CD8-positive, alpha-beta memory T cell (primary cell): ENCODE results near the gene PPP1CB. TPM values are rescaled to one million over a fixed set of nuclear protein-coding genes. Genes with fewer than 3 reads are reported as not detected.

Experiments used
- CTCF ChIA-PET: fragments of 350-600 bp; sonication (Branson Sonifier 250); formaldehyde crosslinking; loops from one replicate; lab custom pipeline; 2021; ENCODE audit warnings: antibody characterized with exemption; lab: Charles Lee
- POLR2A ChIA-PET: fragments of 350-600 bp; sonication (Branson Sonifier 250); formaldehyde crosslinking; loops from one replicate; lab custom pipeline; 2021; ENCODE audit warnings: antibody characterized with exemption; lab: Charles Lee
- DNase-seq, 5 donors: peaks; one replicate each; pipeline versions ENCODE4 v3.0.0 to v3.0.0-alpha.2; 2020 to 2022; ENCODE audit warnings: mixed read lengths in 1 of 5
- H3K27ac ChIP-seq: one replicate; pipeline ENCODE4 v1.7.0; 2013; ENCODE audit warnings: low read depth, mild to moderate bottlenecking, low read length, moderate library complexity
- H3K27me3 ChIP-seq: 2 replicates; pipeline ENCODE4 v1.7.0; 2013; ENCODE audit warnings: low read length, mild to moderate bottlenecking; ENCODE audit not compliant: insufficient read depth, poor library complexity, severe bottlenecking
- H3K36me3 ChIP-seq: 2 replicates; pipeline ENCODE4 v1.7.0; 2013; ENCODE audit warnings: mild to moderate bottlenecking, low read length, moderate library complexity; ENCODE audit not compliant: insufficient read depth
- H3K4me1 ChIP-seq: 2 replicates; pipeline ENCODE4 v1.7.0; 2013; ENCODE audit warnings: mild to moderate bottlenecking, low read length, moderate library complexity; ENCODE audit not compliant: insufficient read depth
- H3K4me3 ChIP-seq: 2 replicates; pipeline ENCODE4 v1.7.0; 2013; ENCODE audit warnings: mild to moderate bottlenecking, low read length
- H3K9me3 ChIP-seq: 2 replicates; pipeline ENCODE4 v1.7.0; 2013; ENCODE audit warnings: mild to moderate bottlenecking, low read length
- H3K27ac Mint-ChIP-seq, 8 donors: one replicate each; pipeline ENCODE4 v1.8.0; 2020 to 2021; ENCODE audit warnings: mixed read lengths in 8 of 8, mild to moderate bottlenecking in 6 of 8, inconsistent platforms in 3 of 8, moderate library complexity in 3 of 8
- H3K27me3 Mint-ChIP-seq, 2 donors: one replicate each; pipeline ENCODE4 v1.8.0; 2020 to 2021; ENCODE audit warnings: mixed read lengths in 2 of 2, mild to moderate bottlenecking in 1 of 2, moderate library complexity in 1 of 2
- H3K36me3 Mint-ChIP-seq, 3 donors: one replicate each; pipeline ENCODE4 v1.8.0; 2020 to 2021; ENCODE audit warnings: mixed read lengths in 3 of 3, inconsistent platforms in 1 of 3, mild to moderate bottlenecking in 1 of 3
- H3K4me1 Mint-ChIP-seq, 3 donors: one replicate each; pipeline ENCODE4 v1.8.0; 2020 to 2021; ENCODE audit warnings: mixed read lengths in 3 of 3, inconsistent platforms in 1 of 3, mild to moderate bottlenecking in 1 of 3
- H3K4me3 Mint-ChIP-seq, 7 donors: one replicate each; pipeline ENCODE4 v1.8.0; 2020 to 2021; ENCODE audit warnings: mixed read lengths in 7 of 7, mild to moderate bottlenecking in 6 of 7, moderate library complexity in 4 of 7, inconsistent platforms in 2 of 7
- H3K9me3 Mint-ChIP-seq, 5 donors: one replicate each; pipeline ENCODE4 v1.8.0; 2020 to 2022; ENCODE audit warnings: mixed read lengths in 5 of 5, mild to moderate bottlenecking in 3 of 5, moderate library complexity in 2 of 5, inconsistent platforms in 1 of 5
- polyA plus RNA-seq: library from polyadenylated mRNA; unstranded; fragments of 300-500 nt; fragmentation: Illumina TruSeq; gene quantifications from one replicate; pipeline ENCODE4 v1.2.3, GENCODE V29; 2021
- total RNA-seq, 2 experiments: library from RNA; stranded (reverse); gene quantifications; one replicate each; pipeline ENCODE4 v1.2.3, GENCODE V29; 2021

The PPP1CB gene
- total and polyA plus RNA-seq, 3 experiments from 2014 or later = 95.4 to 214 (median 208) TPM

DNA sequence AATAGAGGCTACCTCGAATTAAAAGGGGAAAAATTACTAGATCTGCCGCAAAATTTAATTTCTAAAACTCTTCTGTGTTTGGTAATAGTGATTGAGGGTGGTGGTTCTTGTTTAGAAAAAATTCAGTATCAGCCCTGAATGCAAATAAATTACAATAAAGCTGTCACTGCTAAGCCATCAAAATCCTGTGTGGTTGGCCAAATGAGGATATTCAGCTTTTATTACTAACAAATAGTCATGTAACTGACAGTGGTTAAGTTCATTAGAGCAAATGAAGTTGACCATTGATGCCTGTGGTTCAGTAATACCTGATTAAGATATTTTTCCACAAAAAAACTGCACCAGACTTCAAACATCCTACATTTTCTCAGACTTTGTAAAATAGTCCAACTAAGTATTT, 14.4 kb downstream of the PPP1CB start:
- no peak for DNase-seq
- H3K4me1 Mint-ChIP-seq = peaks cover 83 to 99% (median 97%) of the 10 kb centered on the region in 3 donors
- H3K36me3 ChIP-seq = no peaks in the 10 kb centered on the region
- no peak overlapping the region for H3K27ac Mint-ChIP-seq
- peaks cover 0 to 40% (median 3%) of the 10 kb centered on the region in 3 donors for H3K36me3 Mint-ChIP-seq
- ChIA-PET POLR2A (no interaction called here), CTCF (no interaction called here)
- no peaks in the 10 kb centered on the region for H3K27me3 Mint-ChIP-seq
- no peaks in the 10 kb centered on the region for H3K9me3 Mint-ChIP-seq
- no peak overlapping the region for H3K27ac ChIP-seq
- H3K4me3 ChIP-seq = no peak overlapping the region
- no peak overlapping the region for H3K4me3 Mint-ChIP-seq
- H3K27me3 ChIP-seq = no peaks in the 10 kb centered on the region
- H3K9me3 ChIP-seq = no peaks in the 10 kb centered on the region
- peaks cover 71% of the 10 kb centered on the region for H3K4me1 ChIP-seq

DNA sequence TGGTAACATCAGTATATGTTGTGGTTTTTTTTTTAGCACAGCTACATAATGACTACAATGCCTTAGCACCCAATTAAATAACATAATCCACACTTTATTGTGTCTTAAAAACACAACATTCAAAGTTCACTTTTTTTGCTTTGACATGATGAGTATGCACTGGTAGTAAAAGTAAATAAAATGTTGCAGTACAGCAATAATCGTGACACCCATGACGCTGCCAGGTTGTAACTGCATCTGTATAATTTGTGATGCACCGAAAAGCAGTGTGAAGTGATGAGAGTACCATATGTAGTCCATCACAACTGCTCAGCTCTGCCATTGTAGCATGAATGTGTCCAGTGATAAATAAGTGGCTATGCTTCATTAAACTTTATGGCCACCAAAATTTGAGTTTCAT, 15.7 kb downstream of the PPP1CB start:
- Mint-ChIP-seq H3K27me3 (no peaks in the 10 kb centered on the region), H3K27ac (peak overlapping the region in 1 of 8 donors; percentile 82), H3K4me1 (peaks cover 83 to 99% (median 97%) of the 10 kb centered on the region in 3 donors), H3K36me3 (peaks cover 0 to 30% (median 0%) of the 10 kb centered on the region in 3 donors), H3K9me3 (no peaks in the 10 kb centered on the region), H3K4me3 (no peak overlapping the region)
- no peaks in the 10 kb centered on the region for H3K9me3 ChIP-seq
- DNase-seq = no peak
- CTCF ChIA-PET = interaction anchor here (1.2 kb wide), 1 partner anchor 173 kb away, joined by 5 read pairs; no protein-coding TSS in a partner anchor
- POLR2A ChIA-PET = no interaction called here
- no peak overlapping the region for H3K4me3 ChIP-seq
- no peak overlapping the region for H3K27ac ChIP-seq
- H3K27me3 ChIP-seq = no peaks in the 10 kb centered on the region
- peaks cover 67% of the 10 kb centered on the region for H3K4me1 ChIP-seq
- H3K36me3 ChIP-seq = no peaks in the 10 kb centered on the region

DNA sequence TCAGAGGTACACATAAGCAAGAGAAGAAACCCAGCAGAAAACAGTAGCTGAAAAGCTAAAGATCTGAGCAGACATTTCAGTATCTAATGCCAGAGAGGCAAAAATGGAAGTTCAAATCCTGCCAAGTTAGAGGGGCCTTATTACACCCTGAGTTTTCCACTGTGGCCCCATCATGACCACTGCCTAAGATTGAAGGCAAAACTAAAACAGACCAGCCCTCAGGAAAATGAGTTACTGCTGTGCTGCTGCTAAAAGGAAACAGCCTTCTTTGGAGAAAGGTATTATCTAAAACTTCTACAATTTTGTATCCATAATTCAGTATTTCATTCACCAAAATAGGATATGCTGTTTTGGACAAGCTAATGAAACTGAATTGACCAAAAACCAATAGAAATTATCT, 16.8 kb downstream of the PPP1CB start:
- Histone ChIP-seq H3K4me1 (peaks cover 65% of the 10 kb centered on the region), H3K27me3 (no peaks in the 10 kb centered on the region), H3K9me3 (no peaks in the 10 kb centered on the region), H3K36me3 (no peaks in the 10 kb centered on the region), H3K27ac (no peak overlapping the region), H3K4me3 (no peak overlapping the region)
- Mint-ChIP-seq H3K4me1 (peaks cover 78 to 99% (median 97%) of the 10 kb centered on the region in 3 donors), H3K4me3 (peak overlapping the region in 2 of 7 donors; percentile 7 to 24), H3K36me3 (peaks cover 0 to 21% (median 0%) of the 10 kb centered on the region in 3 donors), H3K27ac (peak overlapping the region in 7 of 8 donors; percentile 2 to 82 (median 41)), H3K27me3 (no peaks in the 10 kb centered on the region), H3K9me3 (no peaks in the 10 kb centered on the region)
- CTCF ChIA-PET = interaction anchor here (2.0 to 2.1 kb wide), 2 partner anchors 174 to 202 kb away, joined by 5 to 6 read pairs; no protein-coding TSS in a partner anchor
- POLR2A ChIA-PET = no interaction called here
- DNase-seq = no peak

DNA sequence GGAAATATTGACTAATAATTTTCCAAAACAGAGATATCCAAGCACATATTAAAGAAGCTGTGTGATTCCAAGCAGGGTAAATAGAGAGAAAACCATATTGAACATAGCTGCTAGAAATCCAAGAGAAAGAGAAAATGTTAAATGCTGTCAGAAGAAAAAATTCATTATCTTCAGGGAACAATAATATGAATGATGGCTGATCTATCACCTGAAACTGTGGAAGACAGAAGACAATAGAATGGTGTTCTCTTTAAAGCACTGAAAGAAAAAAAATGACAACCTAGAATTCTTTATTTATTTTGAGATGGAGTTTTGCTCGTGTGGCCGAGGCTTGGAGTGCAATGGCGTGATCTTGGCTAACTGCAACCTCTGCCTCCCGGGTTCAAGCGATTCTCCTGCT, 17.3 kb downstream of the PPP1CB start:
- H3K4me1 ChIP-seq = peaks cover 64% of the 10 kb centered on the region

DNA sequence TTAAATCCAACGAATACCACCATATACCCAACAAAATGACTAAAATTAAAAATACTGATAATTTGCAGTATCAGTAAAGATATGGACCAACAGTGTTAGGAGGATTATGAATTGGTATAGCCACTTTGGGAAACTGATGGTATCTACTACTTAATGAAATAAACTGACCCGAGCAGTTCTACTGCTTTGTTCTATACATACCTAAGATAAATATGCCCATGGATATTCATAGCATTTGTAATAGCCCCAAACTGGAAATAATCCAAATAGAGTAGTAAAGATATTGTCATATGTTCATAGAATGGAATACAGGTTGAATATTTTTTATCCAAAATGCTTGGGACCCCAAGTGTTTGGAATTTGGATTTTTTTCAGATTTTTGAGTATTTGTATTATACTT, 20.7 kb downstream of the PPP1CB start:
- H3K27me3 ChIP-seq = no peaks in the 10 kb centered on the region
- ChIA-PET POLR2A (no interaction called here), CTCF (no interaction called here)
- no peaks in the 10 kb centered on the region for H3K27me3 Mint-ChIP-seq
- peaks cover 0 to 28% (median 0%) of the 10 kb centered on the region in 3 donors for H3K36me3 Mint-ChIP-seq
- peaks cover 50% of the 10 kb centered on the region for H3K4me1 ChIP-seq
- H3K36me3 ChIP-seq = peaks cover 2% of the 10 kb centered on the region
- H3K27ac ChIP-seq = no peak overlapping the region
- H3K27ac Mint-ChIP-seq = peak overlapping the region in 3 of 8 donors; percentile 0 to 41 (median 3)
- H3K9me3 Mint-ChIP-seq = no peaks in the 10 kb centered on the region
- H3K4me3 Mint-ChIP-seq = peak overlapping the region in 1 of 7 donors; percentile 28
- no peaks in the 10 kb centered on the region for H3K9me3 ChIP-seq
- DNase-seq = no peak
- H3K4me3 ChIP-seq = no peak overlapping the region
- peaks cover 74 to 92% (median 90%) of the 10 kb centered on the region in 3 donors for H3K4me1 Mint-ChIP-seq

More for the DNA sequence above, 17.3 kb downstream of the PPP1CB start:
- H3K9me3 Mint-ChIP-seq = no peaks in the 10 kb centered on the region
- ChIA-PET POLR2A (no interaction called here), CTCF (interaction anchor here (2.0 to 2.1 kb wide), 2 partner anchors 175 to 202 kb away, joined by 5 to 6 read pairs; no protein-coding TSS in a partner anchor)
- peak overlapping the region in 4 of 8 donors; percentile 15 to 82 (median 55) for H3K27ac Mint-ChIP-seq
- Histone ChIP-seq H3K9me3 (no peaks in the 10 kb centered on the region), H3K4me3 (no peak overlapping the region), H3K27ac (no peak overlapping the region), H3K27me3 (no peaks in the 10 kb centered on the region), H3K36me3 (no peaks in the 10 kb centered on the region)
- DNase-seq = no peak
- no peaks in the 10 kb centered on the region for H3K27me3 Mint-ChIP-seq
- peaks cover 81 to 99% (median 97%) of the 10 kb centered on the region in 3 donors for H3K4me1 Mint-ChIP-seq
- peaks cover 0 to 22% (median 0%) of the 10 kb centered on the region in 3 donors for H3K36me3 Mint-ChIP-seq
- H3K4me3 Mint-ChIP-seq = peak overlapping the region in 2 of 7 donors; percentile 7 to 19

DNA sequence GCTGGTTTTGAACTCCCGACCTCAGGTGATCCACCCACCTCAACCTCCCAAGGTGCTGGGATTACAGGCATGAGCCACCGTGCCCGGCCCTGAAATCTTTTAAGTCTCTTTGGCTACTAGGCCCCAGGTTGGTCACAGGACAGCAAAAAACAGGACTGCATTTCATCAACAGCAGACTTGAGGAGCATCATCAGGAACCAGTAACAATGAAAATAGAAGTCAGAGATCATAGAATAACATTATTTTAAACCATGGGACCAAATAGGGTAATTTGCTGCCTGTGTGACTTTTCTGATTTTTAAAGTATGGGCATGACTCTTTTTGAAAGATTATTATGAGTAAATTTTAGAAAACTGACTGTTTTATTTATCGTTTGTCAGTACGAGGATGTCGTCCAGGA, 24.8 kb downstream of the PPP1CB start:
- H3K36me3 Mint-ChIP-seq = peaks cover 3 to 56% (median 4%) of the 10 kb centered on the region in 3 donors
- H3K27ac Mint-ChIP-seq = peak overlapping the region in 3 of 8 donors; percentile 13 to 58 (median 57)
- Histone ChIP-seq H3K27me3 (no peaks in the 10 kb centered on the region), H3K36me3 (peaks cover 28% of the 10 kb centered on the region), H3K4me3 (no peak overlapping the region), H3K9me3 (no peaks in the 10 kb centered on the region), H3K4me1 (peaks cover 23% of the 10 kb centered on the region), H3K27ac (no peak overlapping the region)
- H3K4me1 Mint-ChIP-seq = peaks cover 46 to 58% (median 51%) of the 10 kb centered on the region in 3 donors
- DNase-seq = no peak
- no peaks in the 10 kb centered on the region for H3K9me3 Mint-ChIP-seq
- no peaks in the 10 kb centered on the region for H3K27me3 Mint-ChIP-seq
- ChIA-PET CTCF (interaction anchor here (1.0 to 1.2 kb wide), 2 partner anchors 8 to 183 kb away, joined by 3 read pairs; no protein-coding TSS in a partner anchor), POLR2A (no interaction called here)
- no peak overlapping the region for H3K4me3 Mint-ChIP-seq

DNA sequence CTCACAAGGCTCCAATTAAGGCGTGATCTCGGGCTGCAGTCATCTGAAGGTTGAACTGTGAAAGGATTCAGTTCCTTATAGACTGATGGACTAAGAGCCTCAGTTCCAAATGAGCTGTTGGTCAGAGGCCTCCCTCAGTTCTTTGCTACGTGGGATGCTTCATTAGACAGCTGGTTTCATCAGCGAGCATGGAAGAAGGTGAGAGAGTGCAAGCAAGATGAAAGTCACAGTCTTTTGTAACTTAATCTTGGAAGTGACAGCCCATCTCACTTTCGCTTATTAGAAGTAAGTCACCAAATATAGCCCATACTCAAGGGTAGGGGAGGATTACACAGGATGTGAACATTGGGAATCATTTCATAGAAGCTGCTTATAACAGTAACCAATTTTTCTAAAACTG, 26.8 kb downstream of the PPP1CB start:
- peaks cover 31 to 39% (median 32%) of the 10 kb centered on the region in 3 donors for H3K4me1 Mint-ChIP-seq
- Histone ChIP-seq H3K4me1 (peaks cover 10% of the 10 kb centered on the region), H3K9me3 (no peaks in the 10 kb centered on the region), H3K27me3 (no peaks in the 10 kb centered on the region), H3K4me3 (no peak overlapping the region), H3K27ac (no peak overlapping the region), H3K36me3 (peaks cover 37% of the 10 kb centered on the region)
- CTCF ChIA-PET = interaction anchor here (0.8 kb wide), 1 partner anchor 184 kb away, joined by 4 read pairs; no protein-coding TSS in a partner anchor
- POLR2A ChIA-PET = no interaction called here
- H3K27me3 Mint-ChIP-seq = no peaks in the 10 kb centered on the region
- H3K36me3 Mint-ChIP-seq = peaks cover 5 to 72% (median 10%) of the 10 kb centered on the region in 3 donors
- H3K4me3 Mint-ChIP-seq = no peak overlapping the region
- H3K27ac Mint-ChIP-seq = peak overlapping the region in 3 of 8 donors; percentile 29 to 56 (median 46)
- DNase-seq = no peak
- no peaks in the 10 kb centered on the region for H3K9me3 Mint-ChIP-seq

DNA sequence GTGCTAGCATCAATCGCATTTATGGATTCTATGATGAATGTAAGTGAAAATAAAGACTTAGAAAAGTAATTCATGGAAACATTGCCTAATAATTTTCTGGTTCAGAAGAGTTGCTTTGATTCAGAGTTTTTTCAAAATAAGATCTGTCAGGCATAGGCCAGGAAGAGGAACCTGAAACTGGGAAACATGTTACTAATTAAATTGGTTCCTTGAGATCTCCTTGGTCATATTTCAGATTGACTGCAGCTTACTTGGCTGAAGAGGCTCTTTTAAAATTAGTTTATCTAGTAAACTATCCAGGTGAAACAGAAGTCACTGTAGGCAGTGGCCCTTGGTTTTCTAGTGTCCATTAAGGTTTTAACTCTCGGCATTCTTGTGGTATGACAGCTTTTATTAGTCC, 27.4 kb downstream of the PPP1CB start:
- Mint-ChIP-seq H3K4me1 (peaks cover 25 to 33% (median 26%) of the 10 kb centered on the region in 3 donors), H3K9me3 (no peaks in the 10 kb centered on the region), H3K27me3 (no peaks in the 10 kb centered on the region), H3K36me3 (peaks cover 5 to 75% (median 12%) of the 10 kb centered on the region in 3 donors), H3K4me3 (no peak overlapping the region), H3K27ac (no peak overlapping the region)
- Histone ChIP-seq H3K9me3 (no peaks in the 10 kb centered on the region), H3K4me1 (peaks cover 8% of the 10 kb centered on the region), H3K27ac (no peak overlapping the region), H3K4me3 (no peak overlapping the region), H3K36me3 (peaks cover 37% of the 10 kb centered on the region), H3K27me3 (no peaks in the 10 kb centered on the region)
- POLR2A ChIA-PET = no interaction called here
- no peak for DNase-seq
- CTCF ChIA-PET = interaction anchor here (0.8 kb wide), 1 partner anchor 185 kb away, joined by 4 read pairs; no protein-coding TSS in a partner anchor
